GM23338 (cell line): ENCODE data around the gene GALNT14.

ENCODE experiments used
- CREB1 ChIP-seq: fragments of 250-450 bp; sonication (Bioruptor Pico); IDR thresholded peaks from 2 replicates; pipeline ENCODE4 v1.5.0; 2020; ENCODE audit warnings: low read depth, mild to moderate bottlenecking, moderate library complexity
- CTCF ChIP-seq, 2 experiments: fragments of 200-600 bp in 1 of 2; sonication (generic) in 1 of 2; conservative IDR thresholded peaks; 2 replicates each; pipeline versions ENCODE4 v1.5.1 to v1.6.1; 2016 to 2017; ENCODE audit warnings: antibody characterized with exemption in 2 of 2, low read depth in 2 of 2, mild to moderate bottlenecking in 2 of 2, moderate library complexity in 1 of 2
- EZH2 ChIP-seq: fragments of 200-600 bp; sonication (generic); IDR thresholded peaks from one replicate; pipeline ENCODE4 v1.8.0; 2017; ENCODE audit warnings: antibody characterized with exemption, mild to moderate bottlenecking, low read depth; ENCODE audit not compliant: unreplicated experiment
- EZH2phosphoT487 ChIP-seq: fragments of 200-600 bp; sonication (generic); IDR thresholded peaks from one replicate; pipeline ENCODE4 v1.8.1; 2018; ENCODE audit warnings: antibody characterized with exemption; ENCODE audit not compliant: unreplicated experiment
- JUNB ChIP-seq: IDR thresholded peaks from one replicate; pipeline ENCODE4 v1.6.1; 2016; ENCODE audit warnings: antibody characterized with exemption; ENCODE audit not compliant: unreplicated experiment
- POLR2AphosphoS5 ChIP-seq: IDR thresholded peaks from 2 replicates; pipeline ENCODE4 v1.6.1; 2016; ENCODE audit warnings: antibody characterized with exemption, low read depth
- ZNF331 ChIP-seq: fragments of 250-450 bp; sonication (Bioruptor Pico); IDR thresholded peaks from 2 replicates; pipeline ENCODE4 v1.5.0; 2020; ENCODE audit warnings: low read depth, mild to moderate bottlenecking, moderate library complexity
- TF ChIP-seq, protein P1 (sequence below): IDR thresholded peaks from one replicate; pipeline ENCODE4 v1.6.1; 2018; ENCODE audit warnings: antibody characterized with exemption; ENCODE audit not compliant: unreplicated experiment

GRCh38 chr2:31037058-31037457 is 101.2 kb downstream of the GALNT14 start:
- TF ChIP-seq ZNF331 (CRISPR knock-in tag) (no peak), CTCF (conservative IDR thresholded peaks at IDR 0.05; ENCODE audit: low read depth in 2 of 2) (no peak), CREB1 (CRISPR knock-in tag) (no peak), EZH2 (no peak), JUNB (no peak), POLR2AphosphoS5 (no peak), EZH2phosphoT487 (no peak)
- TF ChIP-seq, protein P1, sequence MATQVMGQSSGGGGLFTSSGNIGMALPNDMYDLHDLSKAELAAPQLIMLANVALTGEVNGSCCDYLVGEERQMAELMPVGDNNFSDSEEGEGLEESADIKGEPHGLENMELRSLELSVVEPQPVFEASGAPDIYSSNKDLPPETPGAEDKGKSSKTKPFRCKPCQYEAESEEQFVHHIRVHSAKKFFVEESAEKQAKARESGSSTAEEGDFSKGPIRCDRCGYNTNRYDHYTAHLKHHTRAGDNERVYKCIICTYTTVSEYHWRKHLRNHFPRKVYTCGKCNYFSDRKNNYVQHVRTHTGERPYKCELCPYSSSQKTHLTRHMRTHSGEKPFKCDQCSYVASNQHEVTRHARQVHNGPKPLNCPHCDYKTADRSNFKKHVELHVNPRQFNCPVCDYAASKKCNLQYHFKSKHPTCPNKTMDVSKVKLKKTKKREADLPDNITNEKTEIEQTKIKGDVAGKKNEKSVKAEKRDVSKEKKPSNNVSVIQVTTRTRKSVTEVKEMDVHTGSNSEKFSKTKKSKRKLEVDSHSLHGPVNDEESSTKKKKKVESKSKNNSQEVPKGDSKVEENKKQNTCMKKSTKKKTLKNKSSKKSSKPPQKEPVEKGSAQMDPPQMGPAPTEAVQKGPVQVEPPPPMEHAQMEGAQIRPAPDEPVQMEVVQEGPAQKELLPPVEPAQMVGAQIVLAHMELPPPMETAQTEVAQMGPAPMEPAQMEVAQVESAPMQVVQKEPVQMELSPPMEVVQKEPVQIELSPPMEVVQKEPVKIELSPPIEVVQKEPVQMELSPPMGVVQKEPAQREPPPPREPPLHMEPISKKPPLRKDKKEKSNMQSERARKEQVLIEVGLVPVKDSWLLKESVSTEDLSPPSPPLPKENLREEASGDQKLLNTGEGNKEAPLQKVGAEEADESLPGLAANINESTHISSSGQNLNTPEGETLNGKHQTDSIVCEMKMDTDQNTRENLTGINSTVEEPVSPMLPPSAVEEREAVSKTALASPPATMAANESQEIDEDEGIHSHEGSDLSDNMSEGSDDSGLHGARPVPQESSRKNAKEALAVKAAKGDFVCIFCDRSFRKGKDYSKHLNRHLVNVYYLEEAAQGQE, result no peak
